Liver (tissue), 3 donors: Measurements from ENCODE around the gene MAML3.

ENCODE experiments used
- EGR1 ChIP-seq, 2 donors: IDR thresholded peaks; 2 replicates each; pipeline ENCODE4 v1.6.1; 2016 to 2018; ENCODE audit warnings: antibody characterized with exemption in 2 of 2, low read depth in 2 of 2
- FOXA1 ChIP-seq: IDR thresholded peaks from 2 replicates; pipeline ENCODE4 v1.6.1; 2016; ENCODE audit warnings: antibody characterized with exemption
- HNF4G ChIP-seq: IDR thresholded peaks from 2 replicates; pipeline ENCODE4 v1.6.1; 2016; ENCODE audit warnings: antibody characterized with exemption
- JUND ChIP-seq, 2 donors: IDR thresholded peaks; 2 replicates each; pipeline ENCODE4 v1.6.1; 2016; ENCODE audit warnings: antibody characterized with exemption in 2 of 2
- RAD21 ChIP-seq, 2 donors: IDR thresholded peaks; 2 replicates each; pipeline ENCODE4 v1.6.1; 2016; ENCODE audit warnings: antibody characterized with exemption in 2 of 2, mild to moderate bottlenecking in 2 of 2
- RXRA ChIP-seq, 2 donors: IDR thresholded peaks; 2 replicates each; pipeline ENCODE4 v1.6.1; 2017 to 2018; ENCODE audit warnings: antibody characterized with exemption in 2 of 2, mild to moderate bottlenecking in 1 of 2
- YY1 ChIP-seq: IDR thresholded peaks from 2 replicates; pipeline ENCODE4 v1.6.1; 2016; ENCODE audit warnings: antibody characterized with exemption, mild to moderate bottlenecking
- TF ChIP-seq, protein P1 (sequence below): IDR thresholded peaks from 2 replicates; pipeline ENCODE4 v1.6.1; 2016; ENCODE audit warnings: antibody characterized with exemption, mild to moderate bottlenecking
- TF ChIP-seq, protein P2 (sequence below): fragments of 150-350 bp; IDR thresholded peaks from 2 replicates; pipeline ENCODE4 v1.5.1; 2017; ENCODE audit warnings: improper control_type of control experiment, low read depth, low read length; ENCODE audit not compliant: missing input control
- TF ChIP-seq, protein P3 (sequence below): IDR thresholded peaks from 2 replicates; pipeline ENCODE4 v1.6.1; 2016; ENCODE audit warnings: antibody characterized with exemption
- donor health status: healthy.
- donor health status: healthy.

DNA sequence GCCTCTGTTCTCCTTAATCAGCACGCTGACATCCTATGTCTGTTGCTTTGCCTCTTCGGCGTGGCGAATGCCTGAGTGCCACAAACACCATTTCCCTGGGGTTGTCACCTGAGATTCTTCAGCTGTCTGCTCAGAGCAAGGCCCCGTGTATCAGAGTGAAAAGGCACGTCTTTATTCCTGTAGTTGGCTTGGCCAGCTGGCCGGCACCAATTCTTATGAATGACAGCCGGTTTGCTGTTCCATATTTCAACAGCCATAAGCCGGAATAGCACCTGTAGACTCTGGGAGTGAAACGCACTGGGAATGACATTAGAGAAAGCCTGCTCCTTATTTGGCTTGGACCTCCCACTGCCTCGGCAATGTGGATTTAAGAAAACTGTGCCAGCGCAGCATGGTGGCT, 399.0 kb downstream of the MAML3 start:
- TF ChIP-seq JUND (IDR thresholded peaks at IDR 0.05): no peak
- TF ChIP-seq, protein P1, sequence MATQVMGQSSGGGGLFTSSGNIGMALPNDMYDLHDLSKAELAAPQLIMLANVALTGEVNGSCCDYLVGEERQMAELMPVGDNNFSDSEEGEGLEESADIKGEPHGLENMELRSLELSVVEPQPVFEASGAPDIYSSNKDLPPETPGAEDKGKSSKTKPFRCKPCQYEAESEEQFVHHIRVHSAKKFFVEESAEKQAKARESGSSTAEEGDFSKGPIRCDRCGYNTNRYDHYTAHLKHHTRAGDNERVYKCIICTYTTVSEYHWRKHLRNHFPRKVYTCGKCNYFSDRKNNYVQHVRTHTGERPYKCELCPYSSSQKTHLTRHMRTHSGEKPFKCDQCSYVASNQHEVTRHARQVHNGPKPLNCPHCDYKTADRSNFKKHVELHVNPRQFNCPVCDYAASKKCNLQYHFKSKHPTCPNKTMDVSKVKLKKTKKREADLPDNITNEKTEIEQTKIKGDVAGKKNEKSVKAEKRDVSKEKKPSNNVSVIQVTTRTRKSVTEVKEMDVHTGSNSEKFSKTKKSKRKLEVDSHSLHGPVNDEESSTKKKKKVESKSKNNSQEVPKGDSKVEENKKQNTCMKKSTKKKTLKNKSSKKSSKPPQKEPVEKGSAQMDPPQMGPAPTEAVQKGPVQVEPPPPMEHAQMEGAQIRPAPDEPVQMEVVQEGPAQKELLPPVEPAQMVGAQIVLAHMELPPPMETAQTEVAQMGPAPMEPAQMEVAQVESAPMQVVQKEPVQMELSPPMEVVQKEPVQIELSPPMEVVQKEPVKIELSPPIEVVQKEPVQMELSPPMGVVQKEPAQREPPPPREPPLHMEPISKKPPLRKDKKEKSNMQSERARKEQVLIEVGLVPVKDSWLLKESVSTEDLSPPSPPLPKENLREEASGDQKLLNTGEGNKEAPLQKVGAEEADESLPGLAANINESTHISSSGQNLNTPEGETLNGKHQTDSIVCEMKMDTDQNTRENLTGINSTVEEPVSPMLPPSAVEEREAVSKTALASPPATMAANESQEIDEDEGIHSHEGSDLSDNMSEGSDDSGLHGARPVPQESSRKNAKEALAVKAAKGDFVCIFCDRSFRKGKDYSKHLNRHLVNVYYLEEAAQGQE: no peak
- TF ChIP-seq, protein P2, sequence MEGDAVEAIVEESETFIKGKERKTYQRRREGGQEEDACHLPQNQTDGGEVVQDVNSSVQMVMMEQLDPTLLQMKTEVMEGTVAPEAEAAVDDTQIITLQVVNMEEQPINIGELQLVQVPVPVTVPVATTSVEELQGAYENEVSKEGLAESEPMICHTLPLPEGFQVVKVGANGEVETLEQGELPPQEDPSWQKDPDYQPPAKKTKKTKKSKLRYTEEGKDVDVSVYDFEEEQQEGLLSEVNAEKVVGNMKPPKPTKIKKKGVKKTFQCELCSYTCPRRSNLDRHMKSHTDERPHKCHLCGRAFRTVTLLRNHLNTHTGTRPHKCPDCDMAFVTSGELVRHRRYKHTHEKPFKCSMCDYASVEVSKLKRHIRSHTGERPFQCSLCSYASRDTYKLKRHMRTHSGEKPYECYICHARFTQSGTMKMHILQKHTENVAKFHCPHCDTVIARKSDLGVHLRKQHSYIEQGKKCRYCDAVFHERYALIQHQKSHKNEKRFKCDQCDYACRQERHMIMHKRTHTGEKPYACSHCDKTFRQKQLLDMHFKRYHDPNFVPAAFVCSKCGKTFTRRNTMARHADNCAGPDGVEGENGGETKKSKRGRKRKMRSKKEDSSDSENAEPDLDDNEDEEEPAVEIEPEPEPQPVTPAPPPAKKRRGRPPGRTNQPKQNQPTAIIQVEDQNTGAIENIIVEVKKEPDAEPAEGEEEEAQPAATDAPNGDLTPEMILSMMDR: no peak
- no peak for TF ChIP-seq EGR1 (IDR thresholded peaks at IDR 0.05; ENCODE audit: low read depth in 2 of 2)
- TF ChIP-seq YY1: no peak
- TF ChIP-seq, protein P3, sequence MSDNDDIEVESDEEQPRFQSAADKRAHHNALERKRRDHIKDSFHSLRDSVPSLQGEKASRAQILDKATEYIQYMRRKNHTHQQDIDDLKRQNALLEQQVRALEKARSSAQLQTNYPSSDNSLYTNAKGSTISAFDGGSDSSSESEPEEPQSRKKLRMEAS: no peak
- no peak for TF ChIP-seq HNF4G
- no peak for TF ChIP-seq RAD21 (IDR thresholded peaks at IDR 0.05)
- TF ChIP-seq FOXA1: no peak
- TF ChIP-seq RXRA (IDR thresholded peaks at IDR 0.05): no peak
